ENCODE results near the gene EAF1.

The EAF1 gene

GRCh38 chr3:15431256-15431837, 3.9 kb downstream of the EAF1 start:
- Histone ChIP-seq H3K27ac (ENCODE audit: low read length) (no peak overlapping the region), H3K4me1 (ENCODE audit: control insufficient read depth, insufficient read depth, low read length) (no peaks in the 10 kb centered on the region), H3K4me3 (ENCODE audit: low read length) (no peak overlapping the region), H3K9me3 (ENCODE audit: control insufficient read depth, insufficient read depth, low read length) (no peaks in the 10 kb centered on the region), H3K36me3 (ENCODE audit: control insufficient read depth, insufficient read depth, low read length) (peaks cover 10% of the 10 kb centered on the region; the same call in 1 of the 2 replicates), H3K27me3 (ENCODE audit: control insufficient read depth, insufficient read depth, low read length) (no peaks in the 10 kb centered on the region)
- DNase-seq (ENCODE audit: low read depth, low spot score) = no peak
- WGBS (ENCODE audit: insufficient coverage, insufficient read length) = no CpG with 5 or more reads among the region's 3 CpGs

- no peak for DNase-seq (ENCODE audit: low read depth, low spot score)
- no peak overlapping the region for H3K27ac ChIP-seq (ENCODE audit: low read length)
- no CpG with 5 or more reads among the region's 1 CpG for WGBS (ENCODE audit: insufficient coverage, insufficient read length)
- no peak overlapping the region for H3K4me3 ChIP-seq (ENCODE audit: low read length)
- no peaks in the 10 kb centered on the region for H3K9me3 ChIP-seq (ENCODE audit: control insufficient read depth, insufficient read depth, low read length)
- H3K4me1 ChIP-seq (ENCODE audit: control insufficient read depth, insufficient read depth, low read length) = no peaks in the 10 kb centered on the region
- peaks cover 18% of the 10 kb centered on the region; the same call in 1 of the 2 replicates for H3K36me3 ChIP-seq (ENCODE audit: control insufficient read depth, insufficient read depth, low read length)
- H3K27me3 ChIP-seq (ENCODE audit: control insufficient read depth, insufficient read depth, low read length) = no peaks in the 10 kb centered on the region
These were observed 6.1 kb downstream of the EAF1 start for GRCh38 chr3:15433531-15433930.

GRCh38 chr3:15434756-15435155, 7.4 kb downstream of the EAF1 start:
- Histone ChIP-seq H3K9me3 (ENCODE audit: control insufficient read depth, insufficient read depth, low read length) (no peaks in the 10 kb centered on the region), H3K27ac (ENCODE audit: low read length) (no peak overlapping the region), H3K4me3 (ENCODE audit: low read length) (no peak overlapping the region), H3K4me1 (ENCODE audit: control insufficient read depth, insufficient read depth, low read length) (no peaks in the 10 kb centered on the region), H3K27me3 (ENCODE audit: control insufficient read depth, insufficient read depth, low read length) (no peaks in the 10 kb centered on the region), H3K36me3 (ENCODE audit: control insufficient read depth, insufficient read depth, low read length) (peaks cover 22% of the 10 kb centered on the region; the same call in 1 of the 2 replicates)
- no peak for DNase-seq (ENCODE audit: low read depth, low spot score)
- WGBS (ENCODE audit: insufficient coverage, insufficient read length) = no CpG with 5 or more reads among the region's 4 CpGs

- DNase-seq (ENCODE audit: low read depth, low spot score) = no peak
- Histone ChIP-seq H3K9me3 (ENCODE audit: control insufficient read depth, insufficient read depth, low read length) (no peaks in the 10 kb centered on the region), H3K4me1 (ENCODE audit: control insufficient read depth, insufficient read depth, low read length) (no peaks in the 10 kb centered on the region), H3K4me3 (ENCODE audit: low read length) (no peak overlapping the region), H3K36me3 (ENCODE audit: control insufficient read depth, insufficient read depth, low read length) (peaks cover 23% of the 10 kb centered on the region; the same call in 1 of the 2 replicates), H3K27ac (ENCODE audit: low read length) (no peak overlapping the region), H3K27me3 (ENCODE audit: control insufficient read depth, insufficient read depth, low read length) (no peaks in the 10 kb centered on the region)
- no CpG with 5 or more reads among the region's 6 CpGs for whole genome bisulfite sequencing (ENCODE audit: insufficient coverage, insufficient read length)
These were observed 8.8 kb downstream of the EAF1 start for GRCh38 chr3:15436246-15436645.

- H3K36me3 ChIP-seq (ENCODE audit: control insufficient read depth, insufficient read depth, low read length) = peaks cover 25% of the 10 kb centered on the region; the same call in 1 of the 2 replicates
- no CpG with 5 or more reads among the region's 4 CpGs for WGBS (ENCODE audit: insufficient coverage, insufficient read length)
- no peak overlapping the region for H3K27ac ChIP-seq (ENCODE audit: low read length)
- H3K27me3 ChIP-seq (ENCODE audit: control insufficient read depth, insufficient read depth, low read length) = no peaks in the 10 kb centered on the region
- H3K9me3 ChIP-seq (ENCODE audit: control insufficient read depth, insufficient read depth, low read length) = no peaks in the 10 kb centered on the region
- H3K4me1 ChIP-seq (ENCODE audit: control insufficient read depth, insufficient read depth, low read length) = no peaks in the 10 kb centered on the region
- H3K4me3 ChIP-seq (ENCODE audit: low read length) = no peak overlapping the region
- no peak for DNase-seq (ENCODE audit: low read depth, low spot score)
These were observed 11.6 kb downstream of the EAF1 start for GRCh38 chr3:15438983-15439382.

GRCh38 chr3:15439476-15439875, 12.1 kb downstream of the EAF1 start:
- peaks cover 25% of the 10 kb centered on the region; the same call in 1 of the 2 replicates for H3K36me3 ChIP-seq (ENCODE audit: control insufficient read depth, insufficient read depth, low read length)
- H3K9me3 ChIP-seq (ENCODE audit: control insufficient read depth, insufficient read depth, low read length) = no peaks in the 10 kb centered on the region
- H3K4me3 ChIP-seq (ENCODE audit: low read length) = no peak overlapping the region
- no peak for DNase-seq (ENCODE audit: low read depth, low spot score)
- no peak overlapping the region for H3K27ac ChIP-seq (ENCODE audit: low read length)
- H3K4me1 ChIP-seq (ENCODE audit: control insufficient read depth, insufficient read depth, low read length) = no peaks in the 10 kb centered on the region
- H3K27me3 ChIP-seq (ENCODE audit: control insufficient read depth, insufficient read depth, low read length) = no peaks in the 10 kb centered on the region

GRCh38 chr3:15440891-15441290, 13.5 kb downstream of the EAF1 start:
- Histone ChIP-seq H3K27me3 (ENCODE audit: control insufficient read depth, insufficient read depth, low read length) (no peaks in the 10 kb centered on the region), H3K27ac (ENCODE audit: low read length) (no peak overlapping the region), H3K36me3 (ENCODE audit: control insufficient read depth, insufficient read depth, low read length) (peaks cover 21% of the 10 kb centered on the region; the same call in 1 of the 2 replicates), H3K4me3 (ENCODE audit: low read length) (no peak overlapping the region), H3K4me1 (ENCODE audit: control insufficient read depth, insufficient read depth, low read length) (no peaks in the 10 kb centered on the region), H3K9me3 (ENCODE audit: control insufficient read depth, insufficient read depth, low read length) (no peaks in the 10 kb centered on the region)
- WGBS (ENCODE audit: insufficient coverage, insufficient read length) = no CpG with 5 or more reads among the region's 4 CpGs
- no peak for DNase-seq (ENCODE audit: low read depth, low spot score)

- H3K36me3 ChIP-seq (ENCODE audit: control insufficient read depth, insufficient read depth, low read length) = peaks cover 11% of the 10 kb centered on the region; the same call in 1 of the 2 replicates
- H3K4me1 ChIP-seq (ENCODE audit: control insufficient read depth, insufficient read depth, low read length) = no peaks in the 10 kb centered on the region
- no CpG with 5 or more reads among the region's 4 CpGs for WGBS (ENCODE audit: insufficient coverage, insufficient read length)
- DNase-seq (ENCODE audit: low read depth, low spot score) = no peak
- no peak overlapping the region for H3K4me3 ChIP-seq (ENCODE audit: low read length)
- no peaks in the 10 kb centered on the region for H3K9me3 ChIP-seq (ENCODE audit: control insufficient read depth, insufficient read depth, low read length)
- no peak overlapping the region for H3K27ac ChIP-seq (ENCODE audit: low read length)
- H3K27me3 ChIP-seq (ENCODE audit: control insufficient read depth, insufficient read depth, low read length) = no peaks in the 10 kb centered on the region
These were observed 16.6 kb downstream of the EAF1 start for GRCh38 chr3:15443826-15444524.

- Histone ChIP-seq H3K9me3 (ENCODE audit: control insufficient read depth, insufficient read depth, low read length) (no peaks in the 10 kb centered on the region), H3K27me3 (ENCODE audit: control insufficient read depth, insufficient read depth, low read length) (no peaks in the 10 kb centered on the region), H3K36me3 (ENCODE audit: control insufficient read depth, insufficient read depth, low read length) (no peaks in the 10 kb centered on the region), H3K27ac (ENCODE audit: low read length) (no peak overlapping the region), H3K4me1 (ENCODE audit: control insufficient read depth, insufficient read depth, low read length) (no peaks in the 10 kb centered on the region), H3K4me3 (ENCODE audit: low read length) (no peak overlapping the region)
- no CpG with 5 or more reads among the region's 3 CpGs for WGBS (ENCODE audit: insufficient coverage, insufficient read length)
- no peak for DNase-seq (ENCODE audit: low read depth, low spot score)
These were observed 22.3 kb downstream of the EAF1 start for GRCh38 chr3:15449489-15450224.

GRCh38 chr3:15450438-15451215, 23.2 kb downstream of the EAF1 start:
- no peaks in the 10 kb centered on the region for H3K9me3 ChIP-seq (ENCODE audit: control insufficient read depth, insufficient read depth, low read length)

More at GRCh38 chr3:15450438-15451215, 23.2 kb downstream of the EAF1 start:
- no peaks in the 10 kb centered on the region for H3K36me3 ChIP-seq (ENCODE audit: control insufficient read depth, insufficient read depth, low read length)
- no peak overlapping the region for H3K27ac ChIP-seq (ENCODE audit: low read length)
- WGBS (ENCODE audit: insufficient coverage, insufficient read length) = no CpG with 5 or more reads among the region's 12 CpGs
- H3K27me3 ChIP-seq (ENCODE audit: control insufficient read depth, insufficient read depth, low read length) = no peaks in the 10 kb centered on the region
- no peak for DNase-seq (ENCODE audit: low read depth, low spot score)
- H3K4me3 ChIP-seq (ENCODE audit: low read length) = no peak overlapping the region
- no peaks in the 10 kb centered on the region for H3K4me1 ChIP-seq (ENCODE audit: control insufficient read depth, insufficient read depth, low read length)

Measured in iPS DF 6.9 (cell line).